HCT116 (cell line): ENCODE results near the gene NCKAP5.

Source experiments
- CTCF ChIP-seq, 3 experiments: fragments of 200-600 bp in 1 of 3; sonication (generic) in 1 of 3; IDR thresholded peaks in 2 of 3; conservative IDR thresholded peaks in 1 of 3; 2 replicates each; pipeline ENCODE4 v1.5.1; 2012 to 2017; ENCODE audit warnings: low read depth in 2 of 3, low read length in 2 of 3, antibody characterized with exemption in 1 of 3, borderline replicate concordance in 1 of 3, control low read depth in 1 of 3, mild to moderate bottlenecking in 1 of 3, mixed read lengths in 1 of 3, mixed run types in 1 of 3, moderate library complexity in 1 of 3; ENCODE audit not compliant: insufficient read depth in 1 of 3
- ELF1 ChIP-seq: IDR thresholded peaks from 2 replicates; pipeline ENCODE4 v1.6.1; 2012; ENCODE audit warnings: low read depth, borderline replicate concordance
- JUND ChIP-seq: IDR thresholded peaks from 2 replicates; pipeline ENCODE4 v1.6.1; 2012
- MAX ChIP-seq: IDR thresholded peaks from 2 replicates; pipeline ENCODE4 v1.6.1; 2012
- POLR2A ChIP-seq: IDR thresholded peaks from 2 replicates; pipeline ENCODE4 v1.7.0; 2011; ENCODE audit warnings: borderline replicate concordance; ENCODE audit not compliant: insufficient read depth, insufficient read length; ENCODE audit errors: extremely low read depth
- RAD21 ChIP-seq: IDR thresholded peaks from 2 replicates; pipeline ENCODE4 v1.6.1; 2012; ENCODE audit warnings: low read depth, mild to moderate bottlenecking
- TCF7L2 ChIP-seq: IDR thresholded peaks from 2 replicates; pipeline ENCODE4 v1.7.0; 2011; ENCODE audit warnings: borderline replicate concordance, inconsistent platforms; ENCODE audit not compliant: insufficient read depth, insufficient read length; ENCODE audit errors: extremely low read depth

DNA sequence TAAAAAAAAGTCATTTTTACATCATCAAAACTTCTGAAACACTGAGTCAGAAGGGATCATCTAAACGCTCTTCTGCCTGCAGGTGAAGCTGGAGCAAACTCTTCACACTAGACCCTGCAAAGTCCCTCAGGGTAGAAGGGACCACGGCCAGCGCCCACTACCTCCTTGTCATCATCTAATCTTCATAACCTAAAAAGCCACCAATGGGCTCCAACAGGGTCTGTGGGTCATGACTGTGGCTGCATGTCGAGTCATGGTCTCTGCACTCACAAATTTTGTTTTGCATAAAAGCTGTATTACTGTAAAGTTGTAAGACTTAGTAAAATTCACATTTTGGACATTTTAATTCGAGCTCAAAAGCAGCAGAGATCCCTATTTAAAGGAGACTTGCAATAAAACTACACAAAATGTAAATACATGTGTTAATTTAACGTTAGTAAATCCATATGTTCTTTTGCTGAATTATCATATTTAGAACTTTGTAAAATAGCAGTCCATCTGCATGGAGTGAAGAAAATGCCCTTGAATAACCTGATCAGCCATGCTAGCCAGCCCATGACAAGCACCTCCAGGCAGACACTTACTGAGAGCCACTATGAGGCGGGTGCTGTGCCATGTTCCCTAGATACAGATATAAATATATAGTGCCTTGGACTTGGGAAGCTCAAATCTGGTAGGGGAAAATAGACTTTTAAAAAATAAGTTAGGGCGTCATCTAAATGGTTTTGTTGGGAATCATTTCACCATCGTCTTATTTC lies 461.0 kb downstream of the NCKAP5 start:
- TF ChIP-seq TCF7L2 = no peak
- no peak for TF ChIP-seq POLR2A
- TF ChIP-seq CTCF (IDR thresholded peaks at IDR 0.05 in 2 of 3, conservative IDR thresholded peaks at IDR 0.05 in 1 of 3; ENCODE audit: borderline replicate concordance in 1 of 3, insufficient read depth in 1 of 3, low read depth in 2 of 3, low read length in 2 of 3) = no peak
- TF ChIP-seq RAD21 = no peak
- no peak for TF ChIP-seq JUND
- no peak for TF ChIP-seq ELF1
- TF ChIP-seq MAX = no peak
